Mesothelial cell of epicardium (in vitro differentiated cells): Measurements from ENCODE around the gene CCDC146. TPM values are rescaled to one million over a fixed set of nuclear protein-coding genes. Genes with fewer than 3 reads are reported as not detected.

Source experiments
- DNase-seq, 2 experiments: peaks; one replicate each; pipeline ENCODE4 v3.0.0; 2021; ENCODE audit warnings: low spot score in 2 of 2; ENCODE audit not compliant: unreplicated experiment in 2 of 2
- H3K27ac Mint-ChIP-seq: 2 replicates; pipeline ENCODE4 v1.8.0; 2021; ENCODE audit warnings: mixed read lengths
- H3K27me3 Mint-ChIP-seq: 2 replicates; pipeline ENCODE4 v1.8.0; 2021; ENCODE audit warnings: low read depth, mixed read lengths
- H3K36me3 Mint-ChIP-seq: 2 replicates; pipeline ENCODE4 v1.8.0; 2021; ENCODE audit warnings: mixed read lengths
- H3K4me1 Mint-ChIP-seq: 2 replicates; pipeline ENCODE4 v1.8.0; 2021; ENCODE audit warnings: mixed read lengths
- H3K4me3 Mint-ChIP-seq: 2 replicates; pipeline ENCODE4 v1.8.0; 2021; ENCODE audit warnings: mild to moderate bottlenecking, moderate library complexity, mixed read lengths
- H3K9me3 Mint-ChIP-seq: 2 replicates; pipeline ENCODE4 v1.8.0; 2021; ENCODE audit warnings: mixed read lengths
- CTCF ChIP-seq: fragments of 200-600 bp; sonication (generic); IDR thresholded peaks from one replicate; pipeline ENCODE4 v1.5.0; 2021; ENCODE audit warnings: antibody characterized with exemption; ENCODE audit not compliant: unreplicated experiment
- total RNA-seq: library from RNA; stranded (reverse); gene quantifications from 3 replicates; pipeline ENCODE4 v1.2.1, GENCODE V29; 2021

The CCDC146 gene
- total RNA-seq, 1 donor from 2014 or later: 13.9 TPM

- peaks cover 13% of the 10 kb centered on the region for H3K4me1 Mint-ChIP-seq
- no peaks in the 10 kb centered on the region for H3K27me3 Mint-ChIP-seq
- H3K4me3 Mint-ChIP-seq: no peak overlapping the region
- no peak for TF ChIP-seq CTCF
- peaks cover 8% of the 10 kb centered on the region for H3K9me3 Mint-ChIP-seq
- DNase-seq: no peak
- H3K27ac Mint-ChIP-seq: no peak overlapping the region
- peaks cover 1% of the 10 kb centered on the region for H3K36me3 Mint-ChIP-seq
These were observed 125.7 kb downstream of the CCDC146 start for GRCh38 chr7:77248154-77248553.

- no peak overlapping the region for H3K27ac Mint-ChIP-seq
- no peak overlapping the region for H3K4me3 Mint-ChIP-seq
- no peak for DNase-seq
- no peak for TF ChIP-seq CTCF
- peaks cover 3% of the 10 kb centered on the region for H3K4me1 Mint-ChIP-seq
- peaks cover 8% of the 10 kb centered on the region for H3K9me3 Mint-ChIP-seq
- no peaks in the 10 kb centered on the region for H3K27me3 Mint-ChIP-seq
- peaks cover 1% of the 10 kb centered on the region for H3K36me3 Mint-ChIP-seq
These were observed 130.1 kb downstream of the CCDC146 start for GRCh38 chr7:77252506-77252905.

- TF ChIP-seq CTCF: no peak
- peaks cover 3% of the 10 kb centered on the region for H3K4me1 Mint-ChIP-seq
- peaks cover 1% of the 10 kb centered on the region for H3K36me3 Mint-ChIP-seq
- H3K27ac Mint-ChIP-seq: no peak overlapping the region
- H3K27me3 Mint-ChIP-seq: no peaks in the 10 kb centered on the region
- DNase-seq: no peak
- peaks cover 8% of the 10 kb centered on the region for H3K9me3 Mint-ChIP-seq
- no peak overlapping the region for H3K4me3 Mint-ChIP-seq
These were observed 130.7 kb downstream of the CCDC146 start for GRCh38 chr7:77253151-77253550.

GRCh38 chr7:77254429-77254828 lies 132.0 kb downstream of the CCDC146 start:
- Mint-ChIP-seq H3K27ac (no peak overlapping the region), H3K9me3 (peaks cover 7% of the 10 kb centered on the region), H3K4me3 (no peak overlapping the region), H3K4me1 (peaks cover 3% of the 10 kb centered on the region), H3K27me3 (no peaks in the 10 kb centered on the region), H3K36me3 (peaks cover under 1% of the 10 kb centered on the region)
- DNase-seq: no peak
- TF ChIP-seq CTCF: no peak

- peaks cover 2% of the 10 kb centered on the region for H3K9me3 Mint-ChIP-seq
- H3K27ac Mint-ChIP-seq: no peak overlapping the region
- H3K4me3 Mint-ChIP-seq: no peak overlapping the region
- no peaks in the 10 kb centered on the region for H3K36me3 Mint-ChIP-seq
- DNase-seq: no peak
- peaks cover 3% of the 10 kb centered on the region for H3K4me1 Mint-ChIP-seq
- H3K27me3 Mint-ChIP-seq: no peaks in the 10 kb centered on the region
- no peak for TF ChIP-seq CTCF
These were observed 132.5 kb downstream of the CCDC146 start for GRCh38 chr7:77254915-77255314.

- H3K36me3 Mint-ChIP-seq: no peaks in the 10 kb centered on the region
- TF ChIP-seq CTCF: no peak
- H3K4me1 Mint-ChIP-seq: no peaks in the 10 kb centered on the region
- H3K27ac Mint-ChIP-seq: no peak overlapping the region
- DNase-seq: no peak
- H3K27me3 Mint-ChIP-seq: no peaks in the 10 kb centered on the region
- H3K9me3 Mint-ChIP-seq: no peaks in the 10 kb centered on the region
- H3K4me3 Mint-ChIP-seq: no peak overlapping the region
These were observed 135.6 kb downstream of the CCDC146 start for GRCh38 chr7:77258014-77258413.
